ENCODE data around the gene ST8SIA1.

DNA sequence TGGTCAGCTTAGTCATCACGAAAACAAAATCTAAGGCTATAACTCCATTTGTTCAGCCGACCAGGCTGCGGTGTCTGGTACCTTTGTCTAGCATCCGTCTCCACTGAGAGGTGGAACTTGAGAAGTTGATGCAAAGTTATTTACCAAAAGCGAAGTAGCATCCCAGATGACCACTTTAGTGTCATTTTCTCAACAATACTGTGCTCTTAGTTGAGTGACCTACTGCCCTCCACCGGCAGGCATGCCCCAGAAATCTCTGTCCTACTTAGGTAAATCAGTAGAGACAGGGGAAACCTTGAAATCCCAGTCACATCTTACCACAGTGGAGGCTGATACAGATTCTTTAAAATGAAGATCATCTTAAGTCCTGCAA, 1.3 kb upstream of the ST8SIA1 start:
- TF ChIP-seq, protein P1, sequence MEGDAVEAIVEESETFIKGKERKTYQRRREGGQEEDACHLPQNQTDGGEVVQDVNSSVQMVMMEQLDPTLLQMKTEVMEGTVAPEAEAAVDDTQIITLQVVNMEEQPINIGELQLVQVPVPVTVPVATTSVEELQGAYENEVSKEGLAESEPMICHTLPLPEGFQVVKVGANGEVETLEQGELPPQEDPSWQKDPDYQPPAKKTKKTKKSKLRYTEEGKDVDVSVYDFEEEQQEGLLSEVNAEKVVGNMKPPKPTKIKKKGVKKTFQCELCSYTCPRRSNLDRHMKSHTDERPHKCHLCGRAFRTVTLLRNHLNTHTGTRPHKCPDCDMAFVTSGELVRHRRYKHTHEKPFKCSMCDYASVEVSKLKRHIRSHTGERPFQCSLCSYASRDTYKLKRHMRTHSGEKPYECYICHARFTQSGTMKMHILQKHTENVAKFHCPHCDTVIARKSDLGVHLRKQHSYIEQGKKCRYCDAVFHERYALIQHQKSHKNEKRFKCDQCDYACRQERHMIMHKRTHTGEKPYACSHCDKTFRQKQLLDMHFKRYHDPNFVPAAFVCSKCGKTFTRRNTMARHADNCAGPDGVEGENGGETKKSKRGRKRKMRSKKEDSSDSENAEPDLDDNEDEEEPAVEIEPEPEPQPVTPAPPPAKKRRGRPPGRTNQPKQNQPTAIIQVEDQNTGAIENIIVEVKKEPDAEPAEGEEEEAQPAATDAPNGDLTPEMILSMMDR (conservative IDR thresholded peaks at IDR 0.05; ENCODE audit: low read length): no peak
- TF ChIP-seq EZH2phosphoT487 (IDR thresholded peaks at IDR 0.05; ENCODE audit: borderline replicate concordance, low read depth, low read length): no peak
